T-helper 22 cell (primary cell): Measurements from ENCODE around the gene TRAFD1.
"Not testable (repeated sequence)": the region's sequence is repeated elsewhere in the genome, so short reads cannot be mapped to it uniquely, and the experiment has no call there.

Source experiments
- DNase-seq: peaks from one replicate; pipeline ENCODE4 v3.0.0-alpha.2; 2020; ENCODE audit warnings: low read depth

The TRAFD1 gene

DNA sequence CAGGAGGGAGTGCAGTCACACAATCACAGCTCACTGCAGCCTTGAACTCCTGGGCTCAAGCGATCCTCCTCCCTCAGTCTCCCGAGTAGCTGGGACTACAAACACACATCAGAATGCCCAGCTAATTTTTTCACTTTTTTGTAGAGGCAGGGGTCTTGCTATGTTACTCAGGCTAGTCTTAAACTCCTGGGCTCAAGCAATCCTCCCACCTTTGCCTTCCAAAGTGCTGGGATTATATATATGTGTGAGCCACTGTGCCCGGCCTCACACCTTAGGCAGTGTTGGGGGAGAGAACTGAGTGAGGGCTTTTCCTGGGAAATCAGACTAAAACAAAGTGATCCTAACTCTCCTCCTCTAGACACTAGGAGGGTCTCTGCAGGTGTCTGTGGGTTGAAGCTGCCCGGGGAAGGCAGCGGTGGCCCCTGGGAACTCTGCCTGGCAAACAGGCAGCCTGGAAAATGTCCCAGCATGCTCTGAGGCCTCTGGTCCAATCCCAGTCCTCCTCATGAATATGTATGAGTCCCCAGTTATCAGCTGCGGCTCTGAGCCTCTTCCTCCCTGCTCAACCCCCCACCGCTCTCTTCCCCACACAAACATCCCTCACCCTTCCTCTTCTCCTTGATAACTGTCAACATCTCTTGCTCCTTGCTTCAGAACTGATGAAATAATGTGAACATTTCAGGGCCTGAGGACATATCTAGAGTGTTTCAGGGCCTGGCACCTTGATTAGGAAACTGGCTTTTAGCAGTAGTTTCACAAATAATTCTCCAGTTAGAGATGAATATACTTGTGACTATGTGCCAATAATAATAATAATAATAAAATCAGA lies 8.9 kb upstream of the TRAFD1 start:
- DNase-seq, result no peak

DNA sequence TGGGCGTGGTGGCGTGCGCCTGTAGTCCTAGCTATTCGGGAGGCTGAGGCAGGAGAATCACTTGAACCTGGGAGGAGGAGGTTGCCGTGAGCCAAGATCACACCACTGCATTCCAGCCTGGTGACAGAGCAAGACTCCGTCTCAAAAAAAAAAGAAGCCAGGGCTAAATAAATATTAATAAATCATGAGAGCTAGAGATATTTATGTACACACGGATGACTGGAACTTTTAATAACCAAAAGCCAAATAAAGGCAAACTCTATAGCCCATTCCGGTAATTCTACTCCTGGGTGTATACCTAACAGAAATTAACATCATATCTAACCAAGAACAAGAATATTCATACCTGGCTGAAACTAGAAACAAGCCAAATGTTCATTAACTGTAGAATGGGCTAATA lies 7.7 kb upstream of the TRAFD1 start:
- no peak for DNase-seq

DNA sequence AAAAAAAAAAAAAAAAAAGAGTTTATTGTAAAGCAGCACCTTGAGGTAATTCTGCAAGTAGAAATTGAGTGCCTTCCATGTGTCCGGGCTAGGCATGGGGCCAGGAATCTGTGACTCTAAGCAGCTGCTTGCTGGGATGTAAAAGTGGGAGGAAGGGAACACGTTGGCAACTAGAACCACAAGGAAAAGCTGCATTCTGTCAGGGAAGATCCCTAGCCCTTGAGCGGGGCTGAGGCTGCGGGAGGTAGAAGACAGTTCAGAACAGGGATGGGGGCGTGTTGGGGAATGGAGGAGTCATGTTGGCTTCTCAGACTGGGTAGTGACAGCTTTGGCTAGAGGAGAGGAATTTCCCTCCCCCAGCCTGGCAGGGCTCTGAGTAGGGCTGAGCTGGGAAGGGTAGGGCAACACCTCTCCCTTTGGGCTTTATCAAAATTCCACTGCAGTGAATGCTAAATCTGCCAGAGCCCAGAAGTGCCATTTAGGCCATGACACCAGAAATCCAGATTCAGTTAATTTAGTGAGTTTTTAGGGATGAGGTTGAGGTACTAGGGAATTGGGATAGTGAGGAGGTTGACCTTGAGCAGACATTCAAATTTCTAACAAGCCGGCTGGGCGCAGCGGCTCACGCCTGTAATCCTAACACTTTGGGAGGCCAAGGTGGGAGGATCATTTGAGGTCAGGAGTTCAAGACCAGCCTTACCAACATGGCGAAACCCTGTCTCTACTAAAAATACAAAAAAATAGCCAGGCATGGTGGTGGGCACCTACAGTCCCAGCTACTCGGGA lies 3.4 kb upstream of the TRAFD1 start:
- no peak for DNase-seq

DNA sequence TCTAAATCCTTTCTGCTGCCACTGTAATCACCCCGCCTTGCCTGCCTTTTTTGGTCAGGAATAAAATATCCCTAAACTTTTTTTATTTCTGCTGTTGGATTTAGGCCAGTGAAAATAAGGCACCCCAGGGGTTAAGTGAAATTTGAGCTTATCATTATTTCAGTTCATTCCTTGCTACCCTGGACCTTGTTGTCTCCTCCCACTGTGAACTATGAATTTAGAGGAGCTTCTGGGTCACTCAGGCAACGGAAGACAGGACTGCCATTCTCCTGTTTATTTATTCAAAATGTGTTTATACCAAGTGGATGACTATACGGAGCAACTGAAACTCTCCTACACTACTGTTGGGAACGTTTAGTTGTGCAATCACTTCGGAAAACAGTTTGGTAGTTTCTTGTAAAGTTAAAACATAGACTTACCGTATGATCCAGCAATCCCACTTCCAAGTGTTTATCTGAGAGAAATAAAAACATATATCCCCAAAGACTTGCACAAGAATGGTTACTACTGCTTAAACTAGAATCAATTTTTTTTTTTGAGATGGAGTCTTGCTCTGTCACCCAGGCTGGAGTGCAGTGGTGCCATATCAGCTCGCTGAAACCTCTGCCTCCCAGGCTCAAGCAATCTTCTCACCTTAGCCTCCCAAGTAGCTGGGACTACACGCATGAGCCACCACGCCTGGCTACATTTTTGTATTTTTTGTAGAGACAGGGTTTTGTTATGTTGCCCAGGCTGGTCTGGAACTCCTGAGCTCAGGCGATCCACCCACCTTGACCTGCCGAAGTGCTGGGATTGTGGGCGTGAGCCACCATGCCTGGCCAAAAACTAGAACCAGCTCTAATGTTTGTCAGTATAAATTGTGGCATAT lies 2.3 kb upstream of the TRAFD1 start:
- no peak for DNase-seq

DNA sequence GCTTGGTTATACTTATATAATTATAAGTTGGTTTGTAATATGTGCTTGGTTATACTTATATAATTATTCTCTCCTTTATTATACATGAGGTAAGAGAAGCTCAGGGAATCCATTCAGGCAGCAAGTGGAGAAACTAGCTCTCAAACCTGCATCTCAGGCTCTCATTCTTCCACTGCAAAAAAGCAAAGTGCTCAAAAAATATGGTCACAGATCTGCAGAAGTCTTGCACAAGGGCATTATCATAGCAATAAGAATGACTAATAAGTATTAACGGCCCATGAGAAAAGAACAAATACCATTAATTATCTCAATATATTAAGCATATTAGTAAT lies 476 bp upstream of the TRAFD1 start:
- no peak for DNase-seq

DNA sequence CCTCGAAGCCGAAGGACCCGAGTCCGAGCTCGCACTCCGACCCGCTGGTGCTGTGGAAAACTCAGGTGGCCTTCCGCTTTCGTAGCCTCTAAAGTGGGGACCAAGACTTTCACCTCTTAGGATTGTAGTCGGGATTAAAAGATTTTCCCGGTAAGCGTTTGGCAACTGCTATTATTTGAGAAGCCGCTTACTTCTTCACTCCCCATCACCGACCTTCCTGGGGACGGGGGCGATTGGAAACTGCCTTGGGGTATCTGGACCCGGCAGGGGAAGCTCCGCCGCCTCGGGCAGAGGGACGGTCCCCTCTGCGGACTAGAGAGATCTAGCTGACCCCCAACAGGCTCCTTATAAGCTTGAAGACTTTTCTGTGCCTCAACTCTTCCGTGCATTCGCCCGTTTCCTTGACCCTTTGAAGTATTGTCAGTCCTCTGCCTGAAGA lies 659 bp downstream of the TRAFD1 start:
- DNase-seq, result no peak

DNA sequence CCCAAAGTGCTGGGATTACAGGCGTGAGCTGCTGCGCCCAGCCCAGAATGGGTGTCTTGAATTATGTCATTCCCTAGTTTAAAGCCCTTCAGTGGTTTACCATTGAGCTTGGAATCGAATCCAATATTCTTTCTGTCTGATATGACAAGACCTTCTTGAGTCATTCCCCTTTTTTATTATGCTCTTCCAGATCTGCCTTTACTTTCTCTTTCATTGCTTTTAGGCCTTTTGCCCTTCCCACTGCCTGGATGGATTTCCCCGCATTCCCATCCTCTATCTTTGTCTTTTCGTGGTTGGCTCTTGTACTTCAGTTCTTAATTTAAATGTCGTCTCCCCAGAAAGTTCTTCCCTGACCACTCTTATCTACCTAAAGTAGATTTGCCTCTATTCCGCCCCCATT lies 1.6 kb downstream of the TRAFD1 start:
- no peak for DNase-seq

DNA sequence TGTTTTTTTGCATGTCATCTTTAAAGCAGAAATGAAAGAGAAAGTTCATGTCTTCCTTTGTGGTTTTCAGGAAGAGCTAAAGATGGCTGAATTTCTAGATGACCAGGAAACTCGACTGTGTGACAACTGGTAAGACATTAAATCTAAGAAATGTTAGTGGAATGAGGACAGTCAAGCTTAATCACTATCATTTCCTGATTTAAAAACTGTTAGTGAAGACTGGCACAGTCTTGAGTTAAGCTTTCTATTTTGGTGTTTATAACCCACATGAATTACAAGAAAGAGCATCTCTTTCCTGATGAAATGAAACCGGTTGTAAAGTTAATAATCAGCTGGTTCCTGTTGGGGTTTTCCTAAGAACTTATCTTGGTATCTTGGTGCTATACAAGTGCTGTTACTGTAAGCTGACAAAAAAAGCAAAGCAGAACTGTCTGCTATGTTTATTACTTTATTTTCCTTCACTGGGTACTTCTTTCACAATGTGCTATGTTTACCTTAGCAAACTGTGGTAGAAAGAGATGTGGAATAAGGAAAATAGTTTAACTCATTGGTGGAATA lies 5.2 kb downstream of the TRAFD1 start:
- DNase-seq, result no peak

DNA sequence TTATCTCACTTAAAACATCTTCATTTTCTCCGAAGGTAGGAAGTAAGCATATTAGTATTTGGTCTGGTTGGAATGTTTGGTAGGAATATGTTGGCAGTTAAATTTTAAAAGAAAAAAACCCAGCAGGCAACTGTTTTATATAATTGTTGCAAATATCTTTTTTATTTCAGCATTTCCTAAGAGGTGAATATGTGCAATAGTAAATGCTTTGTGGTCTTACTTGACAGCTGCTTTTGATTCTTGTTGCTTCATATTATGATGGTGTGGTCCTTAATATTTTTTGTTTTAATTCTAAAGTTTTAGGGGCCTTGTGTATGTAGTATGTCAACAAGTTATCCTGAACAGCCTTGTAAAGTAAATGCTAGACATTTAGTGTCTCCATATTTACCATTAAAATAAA lies 6.3 kb downstream of the TRAFD1 start:
- DNase-seq, result no peak

DNA sequence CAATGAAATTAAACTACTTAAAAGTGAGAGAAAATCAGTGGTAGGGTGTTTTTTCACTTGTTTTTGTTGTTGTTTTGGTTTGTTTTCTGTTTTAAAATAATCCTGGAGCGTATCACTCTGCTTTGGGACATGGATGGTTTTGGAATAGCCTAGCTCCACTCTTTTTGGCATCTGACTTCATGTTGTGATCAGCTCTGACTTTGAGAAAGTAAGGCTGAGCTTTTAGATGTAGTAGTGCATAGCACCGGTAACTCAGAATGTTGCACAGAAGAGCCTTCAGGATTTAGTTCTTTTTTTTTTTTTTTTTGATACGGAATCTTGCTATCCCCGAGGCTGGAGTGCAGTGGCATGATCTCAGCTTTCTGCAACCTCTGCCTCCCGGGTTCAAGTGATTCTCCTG lies 8.1 kb downstream of the TRAFD1 start:
- DNase-seq, result no peak

DNA sequence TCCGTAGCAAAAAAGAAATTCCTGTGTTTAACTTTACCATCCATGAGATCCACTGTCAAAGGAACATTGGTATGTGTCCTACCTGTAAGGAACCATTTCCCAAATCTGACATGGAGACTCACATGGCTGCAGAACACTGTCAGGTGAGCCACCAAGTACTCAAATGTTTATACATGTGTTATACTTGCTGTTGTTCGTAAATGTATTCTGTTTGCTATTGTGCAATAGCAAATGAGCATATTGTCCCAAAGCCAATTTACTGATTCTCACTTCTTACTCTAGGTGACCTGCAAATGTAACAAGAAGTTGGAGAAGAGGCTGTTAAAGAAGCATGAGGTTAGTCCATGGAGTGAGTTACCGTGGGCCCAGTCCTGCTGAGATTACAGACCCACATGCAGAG lies 9.4 kb downstream of the TRAFD1 start:
- DNase-seq, result no peak

DNA sequence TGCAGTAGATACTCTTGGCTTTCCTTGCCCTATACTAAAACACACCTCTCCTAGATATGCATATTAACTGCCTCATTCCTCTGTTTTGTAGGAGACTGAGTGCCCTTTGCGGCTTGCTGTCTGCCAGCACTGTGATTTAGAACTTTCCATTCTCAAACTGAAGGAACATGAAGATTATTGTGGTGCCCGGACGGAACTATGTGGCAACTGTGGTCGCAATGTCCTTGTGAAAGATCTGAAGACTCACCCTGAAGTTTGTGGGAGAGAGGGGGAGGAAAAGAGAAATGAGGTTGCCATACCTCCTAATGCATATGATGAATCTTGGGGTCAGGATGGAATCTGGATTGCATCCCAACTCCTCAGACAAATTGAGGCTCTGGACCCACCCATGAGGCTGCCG lies 15.4 kb downstream of the TRAFD1 start:
- DNase-seq, result no peak

DNA sequence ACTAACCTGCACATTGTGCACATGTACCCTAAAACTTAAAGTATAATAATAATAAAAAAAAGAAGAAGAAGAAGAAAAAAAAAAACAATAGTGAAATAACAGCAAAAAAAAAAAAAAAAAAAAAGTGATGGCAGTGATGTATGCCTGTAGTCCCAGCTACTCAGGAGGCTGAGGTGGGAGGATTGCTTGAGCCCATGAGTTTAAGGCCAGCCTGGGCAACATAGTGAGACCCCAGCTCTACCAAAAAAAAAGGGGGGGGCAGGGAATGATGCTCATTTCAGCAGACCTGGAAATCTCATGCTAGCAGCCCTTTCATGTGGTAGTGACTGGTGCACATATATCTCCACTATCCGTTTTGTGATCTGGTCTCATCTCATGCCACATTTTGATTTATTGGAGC lies 20.8 kb downstream of the TRAFD1 start:
- DNase-seq, result no peak

DNA sequence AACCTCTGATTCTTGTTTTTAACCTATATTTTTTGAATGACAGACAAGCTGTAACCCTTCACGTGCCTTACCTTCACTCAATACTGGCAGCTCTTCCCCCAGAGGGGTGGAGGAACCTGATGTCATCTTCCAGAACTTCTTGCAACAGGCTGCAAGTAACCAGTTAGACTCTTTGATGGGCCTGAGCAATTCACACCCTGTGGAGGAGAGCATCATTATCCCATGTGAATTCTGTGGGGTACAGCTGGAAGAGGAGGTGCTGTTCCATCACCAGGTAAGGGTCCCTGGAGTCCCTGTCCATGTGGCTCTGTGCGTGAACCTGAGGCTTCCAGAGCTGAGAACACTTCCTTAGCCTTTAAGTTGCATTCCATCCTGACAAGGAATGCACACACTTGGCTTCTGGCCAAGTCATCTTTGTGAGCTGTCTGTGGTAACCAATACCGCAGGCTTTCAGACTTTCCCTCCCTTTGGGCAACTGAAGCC lies 22.7 kb downstream of the TRAFD1 start:
- DNase-seq, result no peak

DNA sequence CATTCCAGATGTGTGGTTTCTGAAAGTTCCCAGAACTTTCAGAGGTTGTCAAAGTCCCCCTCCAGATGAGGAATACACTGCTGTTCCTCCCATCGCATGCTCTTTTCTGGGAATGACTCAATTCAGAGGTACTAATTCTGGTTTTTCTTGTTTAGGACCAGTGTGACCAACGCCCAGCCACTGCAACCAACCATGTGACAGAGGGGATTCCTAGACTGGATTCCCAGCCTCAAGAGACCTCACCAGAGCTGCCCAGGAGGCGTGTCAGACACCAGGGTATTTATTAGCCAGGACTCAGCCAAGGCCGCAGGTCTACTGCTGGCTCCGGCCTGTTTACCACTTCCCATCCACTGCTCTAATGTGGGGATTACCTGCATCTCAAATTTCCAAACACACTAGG lies 24.2 kb downstream of the TRAFD1 start:
- DNase-seq, result no peak

DNA sequence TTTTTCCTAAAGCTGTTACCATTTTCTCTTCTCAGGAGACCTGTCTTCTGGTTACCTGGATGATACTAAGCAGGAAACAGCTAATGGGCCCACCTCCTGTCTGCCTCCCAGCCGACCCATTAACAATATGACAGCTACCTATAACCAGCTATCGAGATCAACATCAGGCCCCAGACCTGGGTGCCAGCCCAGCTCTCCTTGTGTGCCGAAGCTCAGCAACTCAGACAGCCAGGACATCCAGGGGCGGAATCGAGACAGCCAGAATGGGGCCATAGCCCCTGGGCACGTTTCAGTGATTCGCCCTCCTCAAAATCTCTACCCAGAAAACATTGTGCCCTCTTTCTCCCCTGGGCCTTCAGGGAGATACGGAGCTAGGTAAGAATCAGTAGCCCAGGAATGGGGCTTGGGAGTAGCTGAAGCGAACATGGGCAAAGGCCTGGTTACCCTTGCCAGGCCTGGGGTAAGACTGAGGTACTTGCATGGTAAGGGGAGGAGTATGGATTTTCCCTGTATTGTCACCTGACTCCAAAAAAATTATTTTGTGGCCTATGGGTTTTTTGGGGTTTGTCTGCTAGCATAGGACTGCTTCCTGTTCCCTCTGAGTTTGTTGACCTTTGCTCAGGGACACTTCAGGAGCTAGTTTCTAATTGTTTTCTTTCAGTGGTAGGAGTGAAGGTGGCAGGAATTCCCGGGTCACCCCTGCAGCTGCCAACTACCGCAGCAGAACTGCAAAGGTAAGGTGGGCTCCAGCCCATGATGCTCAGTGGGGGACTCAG lies 26.6 kb downstream of the TRAFD1 start:
- no peak for DNase-seq

DNA sequence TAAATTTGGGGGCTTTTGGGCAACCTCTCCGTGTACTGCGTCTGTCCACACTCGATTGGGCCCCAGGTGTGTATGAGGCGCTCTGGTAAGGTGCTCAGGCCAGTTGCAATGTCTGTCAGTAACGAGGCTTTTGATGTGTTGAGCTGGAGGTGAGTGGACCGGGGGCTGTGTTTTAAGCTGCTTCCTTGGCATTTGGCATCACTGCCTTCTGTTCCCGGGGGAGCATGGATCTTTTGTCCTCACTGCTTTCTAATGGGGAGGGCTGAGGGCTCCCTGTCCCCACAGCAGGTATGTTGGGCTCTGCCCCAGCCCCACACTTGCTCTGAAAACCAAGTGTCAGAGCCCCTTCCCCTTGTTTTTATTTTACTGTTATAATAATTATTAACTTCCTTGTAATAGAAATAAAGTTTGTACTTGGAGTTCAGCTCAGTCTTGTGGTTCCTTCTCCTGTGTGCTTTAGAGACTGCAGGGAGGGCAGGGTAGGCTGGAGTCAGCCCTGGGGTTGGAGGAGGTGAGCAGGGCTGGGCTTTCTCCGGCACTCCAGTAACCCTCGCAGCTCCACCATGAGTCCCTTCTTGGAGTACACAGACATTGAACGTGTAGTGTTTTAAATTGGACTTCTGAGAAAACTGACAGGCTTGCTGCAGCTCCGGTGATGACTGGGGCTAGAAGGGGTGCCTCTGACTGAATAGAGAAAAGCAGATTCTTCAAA lies 28.0 kb downstream of the TRAFD1 start:
- no peak for DNase-seq

DNA sequence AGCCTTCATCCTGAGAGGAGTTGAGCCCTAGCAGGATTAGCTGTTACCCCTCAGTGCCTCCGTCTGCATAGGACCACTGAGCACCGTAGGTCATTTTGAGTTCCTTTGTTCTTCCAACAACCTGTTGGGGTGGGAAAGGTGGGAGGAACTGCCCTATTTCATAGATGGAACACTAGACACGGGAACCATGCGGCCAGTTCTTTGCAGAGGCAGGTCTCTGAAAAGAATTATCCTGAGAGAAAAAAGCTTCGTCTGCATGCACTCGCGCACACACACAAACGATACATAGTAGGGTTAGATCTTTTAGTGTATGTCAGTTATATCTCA lies 28.5 kb downstream of the TRAFD1 start:
- no peak for DNase-seq

DNA sequence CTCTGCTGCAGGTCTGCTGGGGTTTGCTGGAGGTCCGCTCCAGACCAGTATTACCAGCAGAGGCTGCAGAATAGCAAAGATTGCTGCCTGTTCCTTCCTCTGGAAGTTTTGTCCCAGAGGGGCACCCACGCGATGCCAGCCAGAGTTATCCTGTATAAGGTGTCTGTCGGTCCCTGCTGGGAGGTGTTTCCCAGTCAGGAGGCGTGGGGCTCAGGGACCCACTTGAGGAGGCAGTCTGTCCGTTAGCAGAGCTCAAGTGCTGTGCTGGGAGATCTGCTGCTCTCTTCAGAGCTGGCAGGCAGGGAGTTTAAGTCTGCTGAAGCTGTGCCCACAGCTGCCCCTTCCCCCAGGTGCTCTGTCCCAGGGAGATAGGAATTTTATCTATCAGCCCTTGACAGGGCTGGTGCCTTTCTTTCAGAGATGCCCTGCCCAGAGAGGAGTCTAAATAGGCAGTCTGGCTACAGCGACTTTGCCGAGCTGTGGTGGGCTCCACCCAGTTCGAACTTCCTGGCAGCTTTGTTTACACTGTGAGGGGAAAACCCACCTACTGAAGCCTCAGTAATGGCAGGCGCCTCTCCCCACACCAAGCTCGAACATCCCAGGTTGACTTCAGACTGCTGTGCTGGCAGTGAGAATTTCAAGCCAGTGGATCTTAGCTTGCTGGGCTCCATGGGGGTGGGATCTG lies 33.2 kb downstream of the TRAFD1 start:
- not testable (repeated sequence) for DNase-seq

DNA sequence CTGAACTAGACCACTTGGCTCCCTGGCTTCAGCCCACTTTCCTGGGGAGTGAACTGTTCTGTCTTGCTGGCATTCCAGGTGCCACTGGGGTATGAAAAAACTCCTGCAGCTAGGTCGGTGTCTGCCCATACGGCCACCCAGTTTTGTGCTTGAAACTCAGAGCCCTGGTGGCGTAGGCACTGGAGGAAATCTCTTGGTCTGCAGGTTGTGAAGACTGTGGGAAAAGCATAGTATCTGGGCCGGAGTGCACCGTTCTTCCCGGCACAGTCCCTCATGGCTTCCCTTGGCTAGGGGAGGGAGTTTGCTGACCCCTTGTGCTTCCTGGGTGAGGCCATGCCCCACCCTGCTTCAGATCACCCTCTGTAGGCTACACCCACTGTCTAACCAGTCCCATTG lies 33.8 kb downstream of the TRAFD1 start:
- DNase-seq, result no peak
